ENCODE measurements around the gene OSBPL6. TPM values are rescaled to one million over a fixed set of nuclear protein-coding genes. Genes with fewer than 3 reads are reported as not detected.

Gene OSBPL6
- total and polyA plus RNA-seq, 2 of the 13 experiments (the other 11 are each of a cell fraction or from before 2014, with no cell fraction given), result 0.03 to 0.11 TPM

GRCh38 chr2:178331474-178332432, 137.4 kb downstream of the OSBPL6 start (continued):
- TF ChIP-seq POGZ (CRISPR knock-in tag; IDR thresholded peaks at IDR 0.05), result peak; percentile 55
- no peak for TF ChIP-seq FOSL2 (CRISPR knock-in tag; IDR thresholded peaks at IDR 0.05)
- TF ChIP-seq ZNF841 (CRISPR knock-in tag; IDR thresholded peaks at IDR 0.05; ENCODE audit: borderline replicate concordance), result no peak
- no peak for TF ChIP-seq PRDM15 (CRISPR knock-in tag; IDR thresholded peaks at IDR 0.05)
- no peak for TF ChIP-seq HOXA3 (CRISPR knock-in tag; IDR thresholded peaks at IDR 0.05)
- TF ChIP-seq CREM (IDR thresholded peaks at IDR 0.05), result no peak
- TF ChIP-seq CREM (CRISPR knock-in tag; IDR thresholded peaks at IDR 0.05), result no peak
- no peak for TF ChIP-seq ZNF251 (CRISPR knock-in tag; IDR thresholded peaks at IDR 0.05)
- TF ChIP-seq SMAD3 (CRISPR knock-in tag; IDR thresholded peaks at IDR 0.05), result no peak
- TF ChIP-seq ZNF543 (CRISPR knock-in tag; IDR thresholded peaks at IDR 0.05), result no peak
- no peak for TF ChIP-seq ZBTB26 (CRISPR knock-in tag; IDR thresholded peaks at IDR 0.05; ENCODE audit: borderline replicate concordance)
- no peak for TF ChIP-seq DZIP1 (CRISPR knock-in tag; IDR thresholded peaks at IDR 0.05)
- TF ChIP-seq STAT5B (CRISPR knock-in tag; IDR thresholded peaks at IDR 0.05), result no peak
- TF ChIP-seq ZNF709 (CRISPR knock-in tag; IDR thresholded peaks at IDR 0.05), result no peak
- TF ChIP-seq PHF8 (CRISPR knock-in tag; IDR thresholded peaks at IDR 0.05), result no peak
- TF ChIP-seq SMAD9 (CRISPR knock-in tag; IDR thresholded peaks at IDR 0.05), result no peak
- TF ChIP-seq ZNF563 (CRISPR knock-in tag; IDR thresholded peaks at IDR 0.05), result no peak
- no peak for TF ChIP-seq ZNF460 (CRISPR knock-in tag; IDR thresholded peaks at IDR 0.05; ENCODE audit: borderline replicate concordance)
- no peak for TF ChIP-seq ZBTB39 (CRISPR knock-in tag; IDR thresholded peaks at IDR 0.05)
- TF ChIP-seq ZNF207 (IDR thresholded peaks at IDR 0.05; ENCODE audit: borderline replicate concordance), result no peak
- no peak for TF ChIP-seq PHF5A (CRISPR knock-in tag; IDR thresholded peaks at IDR 0.05; ENCODE audit: low read depth, unreplicated experiment)
- no peak for TF ChIP-seq ZFP1 (CRISPR knock-in tag; IDR thresholded peaks at IDR 0.05)
